GM19324 (cell line): ENCODE results near the gene TTLL11.

Experiments used
- ATAC-seq: cut with Tn5 transposase; IDR thresholded peaks from one replicate; pipeline ENCODE4 v1.9.1; 2021; ENCODE audit warnings: mild to moderate bottlenecking, moderate library complexity; ENCODE audit not compliant: unreplicated experiment, low FRiP score

TTLL11 gene

GRCh38 chr9:121782514-121783110 lies 310.5 kb downstream of the TTLL11 start:
- no peak for ATAC-seq

GRCh38 chr9:121781701-121782464 lies 311.2 kb downstream of the TTLL11 start:
- ATAC-seq: no peak

- ATAC-seq: no peak
Observed at GRCh38 chr9:121781145-121781548, 312.0 kb downstream of the TTLL11 start.

DNA sequence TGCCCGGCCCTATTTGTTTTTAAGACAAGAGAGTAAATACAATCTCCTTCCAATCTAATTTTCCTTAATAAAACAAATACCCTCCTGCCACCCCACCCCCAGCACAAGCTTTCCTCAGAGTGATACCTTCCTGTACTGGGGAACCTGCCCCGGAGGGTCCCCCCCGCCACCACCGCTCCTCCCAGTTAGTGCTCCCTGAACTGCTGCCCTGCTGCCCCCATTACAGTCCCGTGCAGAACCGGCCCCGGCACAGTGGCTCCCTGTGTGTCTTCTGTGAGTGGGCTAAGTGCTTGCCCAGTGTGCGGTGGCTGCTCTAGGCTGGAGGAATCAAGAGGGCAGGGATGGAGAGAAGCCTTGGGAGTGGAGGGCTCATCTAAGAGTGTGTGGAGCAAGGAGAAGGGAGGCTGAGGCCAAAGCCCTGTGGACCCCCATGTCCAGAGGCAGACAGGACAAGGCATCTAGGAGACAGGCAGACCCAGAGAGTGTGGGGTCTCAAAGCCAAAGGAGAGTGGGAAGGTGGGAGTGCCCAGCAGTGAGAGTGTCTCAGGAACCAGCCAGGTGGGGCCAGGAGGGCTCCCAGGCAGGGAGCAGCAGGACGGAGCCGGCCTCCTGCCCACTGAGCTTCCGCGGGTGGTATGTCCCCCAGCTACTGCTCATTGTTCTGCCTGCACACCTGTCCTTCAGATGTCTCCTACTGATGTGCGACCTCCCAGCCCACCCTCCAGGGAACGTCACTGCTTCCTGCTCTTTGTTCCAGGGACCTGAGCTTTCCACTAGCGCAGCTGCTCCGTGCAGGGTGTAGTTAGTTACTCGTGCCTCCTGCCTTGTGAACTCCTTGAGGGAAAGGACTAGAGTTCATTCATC lies 312.7 kb downstream of the TTLL11 start:
- no peak for ATAC-seq

GRCh38 chr9:121779381-121780117 lies 313.6 kb downstream of the TTLL11 start:
- ATAC-seq: no peak

- no peak for ATAC-seq
Observed at GRCh38 chr9:121778252-121779225, 314.6 kb downstream of the TTLL11 start.

DNA sequence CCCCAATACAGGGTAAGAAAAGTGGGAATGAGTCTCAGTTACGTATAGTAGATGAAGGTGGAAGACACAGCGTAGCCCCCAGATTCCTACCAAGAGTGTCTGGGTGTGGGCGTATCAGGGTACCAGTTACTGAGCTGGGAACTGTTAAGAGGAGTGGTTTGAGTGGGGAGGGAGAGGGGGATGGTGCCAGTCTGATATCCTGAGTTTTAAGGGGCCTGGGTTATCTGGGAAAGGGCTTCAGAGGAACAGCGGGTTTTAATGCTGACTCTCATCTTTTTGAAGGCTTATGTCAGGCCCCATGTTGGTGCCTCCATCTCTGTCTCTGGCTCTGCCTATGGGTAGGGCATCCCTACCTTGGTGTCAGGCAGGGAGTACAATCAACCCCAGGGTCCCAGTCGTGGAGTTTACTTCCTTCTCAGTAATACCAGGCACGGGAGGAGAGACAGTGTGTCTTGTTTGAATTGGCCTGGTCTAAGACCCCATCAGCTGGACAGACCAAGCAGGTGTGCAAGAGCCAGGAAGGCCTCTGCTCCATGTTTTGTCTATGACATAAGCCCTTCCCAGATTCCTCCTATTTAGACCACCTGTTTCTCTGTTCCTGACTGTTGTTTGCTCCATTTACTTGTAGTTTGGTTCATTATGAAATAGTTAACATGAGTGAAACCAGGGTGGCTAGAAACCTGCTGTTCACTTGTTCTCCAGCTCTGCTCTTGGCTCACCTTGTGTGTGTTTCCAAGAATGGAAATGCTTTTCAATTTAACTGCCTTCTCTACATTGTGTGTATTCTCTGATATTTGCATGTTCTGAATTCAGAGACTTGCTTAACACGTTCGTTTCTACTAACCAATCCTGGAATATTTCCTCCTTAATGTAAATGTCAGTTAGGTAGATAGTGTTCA lies 316.1 kb downstream of the TTLL11 start:
- ATAC-seq: no peak

DNA sequence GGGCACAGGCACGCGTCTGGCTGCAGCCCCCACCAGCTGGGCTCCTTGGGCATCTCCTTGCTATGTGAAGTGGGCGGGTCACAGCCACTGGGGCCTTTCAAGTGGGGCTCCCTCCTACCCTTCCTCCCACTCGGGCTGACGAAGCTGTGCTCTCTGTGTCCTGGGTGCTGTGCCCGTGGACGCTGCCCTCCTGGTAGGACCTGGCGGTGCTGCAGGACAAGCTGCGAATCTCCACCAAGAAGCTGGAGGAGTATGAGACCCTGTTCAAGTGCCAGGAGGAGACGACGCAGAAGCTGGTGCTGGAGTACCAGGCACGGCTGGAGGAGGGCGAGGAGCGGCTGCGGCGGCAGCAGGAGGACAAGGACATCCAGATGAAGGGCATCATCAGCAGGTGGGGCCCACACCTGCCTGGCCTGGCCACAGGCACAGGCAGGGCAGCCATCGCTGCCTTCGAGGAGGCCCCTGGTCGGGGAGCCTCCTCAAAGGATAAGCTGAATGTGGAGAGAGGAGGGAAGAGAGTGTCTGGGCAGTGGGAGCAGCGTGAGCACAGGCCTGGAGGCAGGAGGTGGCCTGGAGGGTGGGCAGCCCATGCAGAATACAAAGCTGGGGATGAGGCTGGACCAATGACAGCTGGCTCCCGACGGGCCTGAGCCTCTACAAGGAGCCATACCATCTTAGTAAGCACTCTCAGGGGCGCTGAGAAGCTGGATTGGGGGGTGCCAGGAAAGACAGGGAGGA lies 316.9 kb downstream of the TTLL11 start:
- ATAC-seq: no peak

GRCh38 chr9:121774715-121775613 lies 318.1 kb downstream of the TTLL11 start:
- no peak for ATAC-seq

GRCh38 chr9:121773954-121774714 lies 319.0 kb downstream of the TTLL11 start:
- ATAC-seq: no peak

GRCh38 chr9:121773286-121773953 lies 319.7 kb downstream of the TTLL11 start:
- no peak for ATAC-seq

GRCh38 chr9:121772600-121773285 lies 320.4 kb downstream of the TTLL11 start:
- ATAC-seq: no peak
